OCI-LY1 (cell line): Measurements from ENCODE around the gene IRF7.

Source experiments
- CTCF ChIP-seq: fragments of 200-600 bp; sonication (generic), shearing (Covaris generic); IDR thresholded peaks from 2 replicates; pipeline ENCODE4 v1.5.1; 2017; ENCODE audit warnings: mild to moderate bottlenecking, antibody characterized with exemption, low read length, moderate library complexity, mixed read lengths
- EZH2 ChIP-seq: fragments of 200-600 bp; sonication (generic), shearing (Covaris generic); IDR thresholded peaks from 2 replicates; pipeline ENCODE4 v1.8.0; 2017; ENCODE audit warnings: borderline replicate concordance, mixed run types, mild to moderate bottlenecking, antibody characterized with exemption, low read length, moderate library complexity, mixed read lengths

- TF ChIP-seq EZH2 (no peak), CTCF (no peak)
These were observed 10.2 kb downstream of the IRF7 start for GRCh38 chr11:605286-606129.
